ENCODE data around the gene PDE3A. TPM values are rescaled to one million over a fixed set of nuclear protein-coding genes. Genes with fewer than 3 reads are reported as not detected.

The PDE3A gene
- total and polyA plus RNA-seq, 2 of the 4 experiments (the other 2 are of a cell fraction): 0.09 to 0.18 TPM

GRCh38 chr12:20716037-20716436 lies 347.7 kb downstream of the PDE3A start:
- intact Hi-C loops (cut with micrococcal nuclease): no loop called here
- no TSS peak for BruUV-seq (replicated peaks)
- Histone ChIP-seq H3K56ac (ENCODE audit: extremely low read depth, insufficient read depth, low read length) (no peak overlapping the region), H4K20me1 (ENCODE audit: insufficient read depth, low read length) (no peaks in the 10 kb centered on the region), H2BK120ac (ENCODE audit: low read depth, low read length) (no peak overlapping the region), H4K5ac (ENCODE audit: low read depth, low read length) (no peak overlapping the region), H4K8ac (ENCODE audit: low read depth in 2 of 2, low read length in 2 of 2) (no peak overlapping the region), H2BK15ac (ENCODE audit: low read depth, low read length) (no peak overlapping the region), H3K9me1 (ENCODE audit: insufficient read depth, low read length) (no peaks in the 10 kb centered on the region), H2AFZ (replicated peaks; ENCODE audit: low read length, poor library complexity) (no peak overlapping the region), H3K18ac (ENCODE audit: low read depth, low read length) (no peak overlapping the region), H3K79me1 (ENCODE audit: low read depth in 1 of 2, low read length in 2 of 2) (no peaks in the 10 kb centered on the region), H2BK5ac (ENCODE audit: low read depth, low read length, poor library complexity, severe bottlenecking) (no peak overlapping the region), H4K91ac (ENCODE audit: insufficient read depth, low read depth, low read length) (no peak overlapping the region), H3K4ac (ENCODE audit: low read depth, low read length) (no peak overlapping the region), H2AK9ac (replicated peaks; ENCODE audit: low read depth, low read length, poor library complexity) (no peak overlapping the region), H3K23ac (ENCODE audit: low read depth, low read length) (no peak overlapping the region), H3K27me3 (ENCODE audit: control insufficient read depth, insufficient read depth, low read length) (no peaks in the 10 kb centered on the region), H3K9me3 (ENCODE audit: control insufficient read depth, insufficient read depth, low read length) (no peaks in the 10 kb centered on the region), H3K4me2 (ENCODE audit: low read depth, low read length) (no peak overlapping the region), H3K4me1 (ENCODE audit: control insufficient read depth, insufficient read depth, low read length) (no peaks in the 10 kb centered on the region), H2AK5ac (ENCODE audit: low read depth, low read length) (no peak overlapping the region), H2BK20ac (ENCODE audit: low read depth, low read length) (no peak overlapping the region), H3K14ac (replicated peaks; ENCODE audit: low read depth, low read length) (no peak overlapping the region), H3K4me3 (ENCODE audit: insufficient read depth, low read depth, low read length) (no peak overlapping the region), H3K36me3 (ENCODE audit: control insufficient read depth, insufficient read depth, low read length) (no peaks in the 10 kb centered on the region), H3K27ac (ENCODE audit: insufficient read depth, low read length) (no peak overlapping the region), H3K9ac (ENCODE audit: low read depth, low read length) (no peak overlapping the region)
- no peak for ATAC-seq (ENCODE audit: low read depth)
- ChIA-PET POLR2A (ENCODE audit: unreplicated experiment) (no interaction called here), CTCF (no interaction called here)
- TF ChIP-seq RCOR1 (IDR thresholded peaks at IDR 0.05; ENCODE audit: insufficient replicate concordance, low read length) (no peak), SMC3 (IDR thresholded peaks at IDR 0.05; ENCODE audit: low read depth, low read length) (no peak), CHD1 (IDR thresholded peaks at IDR 0.05; ENCODE audit: low read depth, low read length) (no peak), MXI1 (IDR thresholded peaks at IDR 0.05; ENCODE audit: borderline replicate concordance, low read depth, low read length) (no peak), MAZ (IDR thresholded peaks at IDR 0.05; ENCODE audit: borderline replicate concordance, low read depth, low read length) (no peak), POLR2A (IDR thresholded peaks at IDR 0.05; ENCODE audit: low read depth, low read length) (no peak), BHLHE40 (IDR thresholded peaks at IDR 0.05; ENCODE audit: low read depth, low read length) (no peak), CTCF (conservative IDR thresholded peaks at IDR 0.05; ENCODE audit: low read depth, low read length) (no peak), MAFK (IDR thresholded peaks at IDR 0.05; ENCODE audit: low read depth, low read length) (no peak), CEBPB (IDR thresholded peaks at IDR 0.05; ENCODE audit: low read depth, low read length) (no peak)
- TF ChIP-seq, protein P1, sequence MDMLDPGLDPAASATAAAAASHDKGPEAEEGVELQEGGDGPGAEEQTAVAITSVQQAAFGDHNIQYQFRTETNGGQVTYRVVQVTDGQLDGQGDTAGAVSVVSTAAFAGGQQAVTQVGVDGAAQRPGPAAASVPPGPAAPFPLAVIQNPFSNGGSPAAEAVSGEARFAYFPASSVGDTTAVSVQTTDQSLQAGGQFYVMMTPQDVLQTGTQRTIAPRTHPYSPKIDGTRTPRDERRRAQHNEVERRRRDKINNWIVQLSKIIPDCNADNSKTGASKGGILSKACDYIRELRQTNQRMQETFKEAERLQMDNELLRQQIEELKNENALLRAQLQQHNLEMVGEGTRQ (IDR thresholded peaks at IDR 0.05; ENCODE audit: low read depth, low read length): no peak
- in situ Hi-C loops (cut with MboI; ENCODE audit: low sequenced_read_pairs): no loop called here
- WGBS, 2 experiments (ENCODE audit: extremely low coverage in 2 of 2, insufficient read length in 1 of 2): no CpG with 5 or more reads among the region's 2 CpGs
- dilution Hi-C loops (cut with HindIII; ENCODE audit: low sequenced_read_pairs, unreplicated experiment): no loop called here
- no peak for DNase-seq

All from IMR-90 (cell line).